ENCODE results near the gene ZNF683.

DNA sequence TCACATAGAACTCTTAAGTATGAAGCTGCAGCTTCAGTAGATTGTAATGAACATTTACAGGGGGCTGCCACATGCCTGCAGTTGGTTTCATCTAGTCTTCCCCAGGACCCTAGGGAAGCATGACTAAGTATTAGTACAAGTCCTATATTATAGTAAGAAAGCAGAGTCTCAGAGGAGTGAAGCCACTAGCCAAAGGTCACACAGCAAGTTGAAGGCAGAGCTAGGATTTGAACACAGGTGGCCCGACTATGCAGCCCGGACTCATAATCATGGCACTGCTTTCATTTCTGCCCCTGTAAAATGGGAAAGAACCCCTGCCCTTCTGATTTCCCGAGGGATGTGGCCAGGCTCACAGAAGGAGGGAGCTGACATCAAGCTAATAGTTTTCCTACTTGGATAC lies 10.2 kb downstream of the ZNF683 start:
- TF ChIP-seq, protein P1, sequence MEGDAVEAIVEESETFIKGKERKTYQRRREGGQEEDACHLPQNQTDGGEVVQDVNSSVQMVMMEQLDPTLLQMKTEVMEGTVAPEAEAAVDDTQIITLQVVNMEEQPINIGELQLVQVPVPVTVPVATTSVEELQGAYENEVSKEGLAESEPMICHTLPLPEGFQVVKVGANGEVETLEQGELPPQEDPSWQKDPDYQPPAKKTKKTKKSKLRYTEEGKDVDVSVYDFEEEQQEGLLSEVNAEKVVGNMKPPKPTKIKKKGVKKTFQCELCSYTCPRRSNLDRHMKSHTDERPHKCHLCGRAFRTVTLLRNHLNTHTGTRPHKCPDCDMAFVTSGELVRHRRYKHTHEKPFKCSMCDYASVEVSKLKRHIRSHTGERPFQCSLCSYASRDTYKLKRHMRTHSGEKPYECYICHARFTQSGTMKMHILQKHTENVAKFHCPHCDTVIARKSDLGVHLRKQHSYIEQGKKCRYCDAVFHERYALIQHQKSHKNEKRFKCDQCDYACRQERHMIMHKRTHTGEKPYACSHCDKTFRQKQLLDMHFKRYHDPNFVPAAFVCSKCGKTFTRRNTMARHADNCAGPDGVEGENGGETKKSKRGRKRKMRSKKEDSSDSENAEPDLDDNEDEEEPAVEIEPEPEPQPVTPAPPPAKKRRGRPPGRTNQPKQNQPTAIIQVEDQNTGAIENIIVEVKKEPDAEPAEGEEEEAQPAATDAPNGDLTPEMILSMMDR (conservative IDR thresholded peaks at IDR 0.05; ENCODE audit: low read depth, low read length), result no peak
- no peak for TF ChIP-seq EZH2 (IDR thresholded peaks at IDR 0.05; ENCODE audit: low read length, unreplicated experiment)

Data from PC-3 (cell line).